ENCODE measurements around the gene SOCS7. TPM values are rescaled to one million over a fixed set of nuclear protein-coding genes. Genes with fewer than 3 reads are reported as not detected.

SOCS7 gene
- total and polyA plus RNA-seq, 11 donors: 5.1 to 19.2 (median 14.0) TPM

GRCh38 chr17:38363016-38363415 lies 11.4 kb downstream of the SOCS7 start:
- Histone ChIP-seq H3K9me3 (no peaks in the 10 kb centered on the region), H3K27ac (no peak overlapping the region), H3K4me1 (peaks cover 0 to 32% (median 18%) of the 10 kb centered on the region in 12 donors), H3K4me3 (no peak overlapping the region), H3K27me3 (no peaks in the 10 kb centered on the region), H3K36me3 (peaks cover 0 to 60% (median 42%) of the 10 kb centered on the region in 9 donors)
- TF ChIP-seq CTCF (IDR thresholded peaks at IDR 0.05): no peak
- no peak for TF ChIP-seq POLR2A (IDR thresholded peaks at IDR 0.05)
- 92 to 100% (median 96%) methylated on average over 5 of the region's 5 CpGs for WGBS, 4 donors
- DNase-seq (no peak), ATAC-seq (no peak)
- intact Hi-C loops (cut with DNase I): no loop called here

GRCh38 chr17:38364741-38365140 lies 13.1 kb downstream of the SOCS7 start:
- 87 to 95% (median 91%) methylated on average over 8 of the region's 8 CpGs for WGBS, 4 donors
- H3K27me3 ChIP-seq: no peaks in the 10 kb centered on the region
- H3K36me3 ChIP-seq: peaks cover 0 to 78% (median 58%) of the 10 kb centered on the region in 9 donors
- H3K27ac ChIP-seq: no peak overlapping the region
- H3K4me3 ChIP-seq: no peak overlapping the region
- peaks cover 0 to 22% (median 9%) of the 10 kb centered on the region in 12 donors for H3K4me1 ChIP-seq
- ATAC-seq (no peak), DNase-seq (no peak)
- TF ChIP-seq POLR2A (IDR thresholded peaks at IDR 0.05) (no peak), CTCF (IDR thresholded peaks at IDR 0.05) (no peak)
- no peaks in the 10 kb centered on the region for H3K9me3 ChIP-seq
- intact Hi-C loops (cut with DNase I): no loop called here

GRCh38 chr17:38369124-38369886 lies 17.7 kb downstream of the SOCS7 start:
- H3K27me3 ChIP-seq: no peaks in the 10 kb centered on the region
- no peak overlapping the region for H3K4me3 ChIP-seq
- DNase-seq (no peak), ATAC-seq (peak in 1 of 4 donors; percentile 43)
- H3K9me3 ChIP-seq: no peaks in the 10 kb centered on the region
- 70 to 73% (median 71%) methylated on average over 8 of the region's 8 CpGs for WGBS, 4 donors
- intact Hi-C loops (cut with DNase I): no loop called here
- TF ChIP-seq CTCF (IDR thresholded peaks at IDR 0.05) (no peak), POLR2A (IDR thresholded peaks at IDR 0.05) (no peak)
- H3K36me3 ChIP-seq: peaks cover 0 to 100% (median 90%) of the 10 kb centered on the region in 9 donors
- peaks cover 0 to 7% (median 0%) of the 10 kb centered on the region in 12 donors for H3K4me1 ChIP-seq
- H3K27ac ChIP-seq: no peak overlapping the region

- H3K36me3 ChIP-seq: peaks cover 0 to 90% (median 62%) of the 10 kb centered on the region in 9 donors
- ATAC-seq (no peak), DNase-seq (no peak)
- WGBS, 4 donors: 93 to 97% (median 95%) methylated on average over 1 of the region's 1 CpG
- no peak overlapping the region for H3K27ac ChIP-seq
- intact Hi-C loops (cut with DNase I): no loop called here
- no peaks in the 10 kb centered on the region for H3K27me3 ChIP-seq
- H3K9me3 ChIP-seq: no peaks in the 10 kb centered on the region
- TF ChIP-seq POLR2A (IDR thresholded peaks at IDR 0.05) (no peak), CTCF (IDR thresholded peaks at IDR 0.05) (no peak)
- H3K4me3 ChIP-seq: no peak overlapping the region
- no peaks in the 10 kb centered on the region for H3K4me1 ChIP-seq
Observed at GRCh38 chr17:38379448-38379847, 27.8 kb downstream of the SOCS7 start.

Measured in heart left ventricle (tissue), 16 donors.